Loucy (cell line): Measurements from ENCODE around the gene KLHL9.
A peak's percentile ranks its signal among the peaks of the same experiment; 100 is the strongest.

Experiments used
- H2AFZ ChIP-seq: fragments of 200-600 bp; sonication (generic); 2 replicates; pipeline ENCODE4 v1.6.0; 2016; ENCODE audit warnings: antibody characterized with exemption, mild to moderate bottlenecking, low read length, moderate library complexity
- H3F3A ChIP-seq: fragments of 200-600 bp; 2 replicates; pipeline ENCODE4 v1.6.0; 2016; ENCODE audit warnings: antibody characterized with exemption, low read depth, mild to moderate bottlenecking
- H3K27me3 ChIP-seq: fragments of 200-600 bp; sonication (generic); 2 replicates; pipeline ENCODE4 v1.6.1; 2014; ENCODE audit warnings: low read length, mild to moderate bottlenecking; ENCODE audit not compliant: insufficient read depth, poor library complexity, severe bottlenecking
- H3K36me3 ChIP-seq: fragments of 200-600 bp; sonication (generic); 2 replicates; pipeline ENCODE4 v1.6.1; 2016; ENCODE audit warnings: low read length; ENCODE audit not compliant: insufficient read depth
- H3K4me1 ChIP-seq: fragments of 200-600 bp; sonication (generic); 2 replicates; pipeline ENCODE4 v1.5.1; 2014; ENCODE audit warnings: low read length, mild to moderate bottlenecking; ENCODE audit not compliant: insufficient read depth, poor library complexity, severe bottlenecking
- H3K4me2 ChIP-seq: fragments of 200-600 bp; sonication (generic); 2 replicates; pipeline ENCODE4 v1.6.0; 2014; ENCODE audit warnings: antibody characterized with exemption, low read length, low read depth, mild to moderate bottlenecking; ENCODE audit not compliant: poor library complexity, severe bottlenecking
- H3K4me3 ChIP-seq: fragments of 200-600 bp; sonication (generic); 2 replicates; pipeline ENCODE4 v1.5.1; 2014; ENCODE audit warnings: low read length, mild to moderate bottlenecking, mixed read lengths; ENCODE audit not compliant: poor library complexity, severe bottlenecking
- H3K79me2 ChIP-seq: fragments of 200-600 bp; sonication (generic); 2 replicates; pipeline ENCODE4 v1.6.1; 2014; ENCODE audit warnings: low read length; ENCODE audit not compliant: insufficient read depth
- H3K9ac ChIP-seq: fragments of 200-600 bp; sonication (generic); 2 replicates; pipeline ENCODE4 v1.6.0; 2014; ENCODE audit warnings: mild to moderate bottlenecking, low read depth, low read length, moderate library complexity; ENCODE audit not compliant: poor library complexity, severe bottlenecking
- H3K9me2 ChIP-seq: fragments of 200-600 bp; sonication (generic); replicated peaks from 2 replicates; pipeline ENCODE4 v1.6.1; 2016; ENCODE audit warnings: low read depth, low read length, mixed read lengths
- H3K9me3 ChIP-seq: fragments of 200-600 bp; sonication (generic); 2 replicates; pipeline ENCODE4 v1.6.1; 2014; ENCODE audit warnings: mild to moderate bottlenecking, antibody characterized with exemption, low read length, low read depth; ENCODE audit not compliant: insufficient read depth
- H4K20me1 ChIP-seq: fragments of 200-600 bp; sonication (generic); 2 replicates; pipeline ENCODE4 v1.6.0; 2014; ENCODE audit warnings: antibody characterized with exemption, low read length, mild to moderate bottlenecking; ENCODE audit not compliant: insufficient read depth, poor library complexity, severe bottlenecking
- EZH2phosphoT487 ChIP-seq: fragments of 200-600 bp; IDR thresholded peaks from 2 replicates; pipeline ENCODE4 v1.6.1; 2018; ENCODE audit warnings: antibody characterized with exemption, mild to moderate bottlenecking, moderate library complexity, borderline replicate concordance
- TF ChIP-seq, protein P1 (sequence below): fragments of 200-600 bp; sonication (generic); conservative IDR thresholded peaks from 2 replicates; pipeline ENCODE4 v1.5.1; 2014; ENCODE audit warnings: mild to moderate bottlenecking, antibody characterized with exemption, low read length

Gene KLHL9

DNA sequence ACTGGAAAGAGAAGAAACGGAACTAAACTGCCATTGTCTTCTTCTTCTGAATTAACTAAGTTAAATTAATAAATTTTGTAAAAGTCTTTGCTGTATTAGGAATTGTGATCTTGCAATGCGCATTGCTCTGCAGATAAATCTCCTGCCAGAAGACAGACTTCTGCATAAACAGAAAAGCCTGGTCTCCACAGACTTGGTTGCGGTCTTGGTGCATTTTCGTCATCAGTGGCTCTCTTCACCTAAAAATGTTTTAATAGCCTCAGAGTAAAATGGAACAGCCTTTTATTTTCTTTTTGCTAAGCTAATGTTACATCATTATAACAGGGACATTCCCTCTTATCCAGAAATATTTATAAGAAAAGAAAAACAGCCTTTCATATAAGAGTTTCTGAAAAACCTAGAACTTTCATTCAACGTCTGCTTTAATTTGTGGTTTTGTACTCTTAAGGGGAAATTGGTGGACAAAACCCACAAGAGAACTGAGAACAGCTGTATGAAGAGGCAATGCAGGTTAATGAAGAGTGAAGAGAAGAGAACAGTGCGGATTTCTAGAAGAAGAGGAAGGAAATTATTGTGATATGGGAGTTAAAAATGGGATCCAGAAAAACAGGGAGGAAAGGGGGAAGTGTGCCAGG lies 40.2 kb downstream of the KLHL9 start:
- Histone ChIP-seq H3K27me3 (no peaks in the 10 kb centered on the region), H3K9me2 (no peaks in the 10 kb centered on the region), H3F3A (no peaks in the 10 kb centered on the region), H3K36me3 (no peaks in the 10 kb centered on the region), H3K79me2 (no peaks in the 10 kb centered on the region), H3K9me3 (no peaks in the 10 kb centered on the region), H4K20me1 (no peaks in the 10 kb centered on the region), H3K9ac (no peak overlapping the region), H3K4me1 (peaks cover 15% of the 10 kb centered on the region), H3K4me3 (peak overlapping the region; percentile 66), H3K4me2 (peak overlapping the region; percentile 67), H2AFZ (no peak overlapping the region)
- no peak for TF ChIP-seq EZH2phosphoT487
- TF ChIP-seq, protein P1, sequence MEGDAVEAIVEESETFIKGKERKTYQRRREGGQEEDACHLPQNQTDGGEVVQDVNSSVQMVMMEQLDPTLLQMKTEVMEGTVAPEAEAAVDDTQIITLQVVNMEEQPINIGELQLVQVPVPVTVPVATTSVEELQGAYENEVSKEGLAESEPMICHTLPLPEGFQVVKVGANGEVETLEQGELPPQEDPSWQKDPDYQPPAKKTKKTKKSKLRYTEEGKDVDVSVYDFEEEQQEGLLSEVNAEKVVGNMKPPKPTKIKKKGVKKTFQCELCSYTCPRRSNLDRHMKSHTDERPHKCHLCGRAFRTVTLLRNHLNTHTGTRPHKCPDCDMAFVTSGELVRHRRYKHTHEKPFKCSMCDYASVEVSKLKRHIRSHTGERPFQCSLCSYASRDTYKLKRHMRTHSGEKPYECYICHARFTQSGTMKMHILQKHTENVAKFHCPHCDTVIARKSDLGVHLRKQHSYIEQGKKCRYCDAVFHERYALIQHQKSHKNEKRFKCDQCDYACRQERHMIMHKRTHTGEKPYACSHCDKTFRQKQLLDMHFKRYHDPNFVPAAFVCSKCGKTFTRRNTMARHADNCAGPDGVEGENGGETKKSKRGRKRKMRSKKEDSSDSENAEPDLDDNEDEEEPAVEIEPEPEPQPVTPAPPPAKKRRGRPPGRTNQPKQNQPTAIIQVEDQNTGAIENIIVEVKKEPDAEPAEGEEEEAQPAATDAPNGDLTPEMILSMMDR = no peak

DNA sequence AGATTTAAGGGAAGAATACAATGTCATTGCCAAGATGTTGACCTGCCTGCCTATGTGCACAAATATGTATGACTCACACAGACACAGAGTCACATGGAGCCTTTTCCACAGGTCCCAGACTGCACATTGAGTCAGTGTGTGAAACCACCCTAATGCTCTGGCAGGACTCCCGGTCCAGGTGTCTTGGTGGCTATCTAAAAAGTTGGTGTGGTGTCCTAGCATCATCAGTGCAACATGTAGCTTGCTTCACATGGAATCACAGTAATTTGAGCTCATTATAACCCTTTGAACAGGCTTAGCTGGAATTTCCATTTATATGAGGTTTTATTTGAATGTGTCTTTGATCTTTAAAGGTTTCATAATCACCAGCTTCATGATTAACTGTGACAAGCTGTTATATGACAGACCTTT lies 40.8 kb downstream of the KLHL9 start:
- TF ChIP-seq EZH2phosphoT487 = no peak
- TF ChIP-seq, protein P1 = no peak
- Histone ChIP-seq H3K4me2 (peak overlapping the region; percentile 67), H3K4me1 (peaks cover 20% of the 10 kb centered on the region), H2AFZ (no peak overlapping the region), H3K9ac (no peak overlapping the region), H3K27me3 (no peaks in the 10 kb centered on the region), H3F3A (no peaks in the 10 kb centered on the region), H3K4me3 (peak overlapping the region; percentile 66), H3K36me3 (no peaks in the 10 kb centered on the region), H3K9me2 (no peaks in the 10 kb centered on the region), H3K79me2 (no peaks in the 10 kb centered on the region), H3K9me3 (no peaks in the 10 kb centered on the region), H4K20me1 (no peaks in the 10 kb centered on the region)

DNA sequence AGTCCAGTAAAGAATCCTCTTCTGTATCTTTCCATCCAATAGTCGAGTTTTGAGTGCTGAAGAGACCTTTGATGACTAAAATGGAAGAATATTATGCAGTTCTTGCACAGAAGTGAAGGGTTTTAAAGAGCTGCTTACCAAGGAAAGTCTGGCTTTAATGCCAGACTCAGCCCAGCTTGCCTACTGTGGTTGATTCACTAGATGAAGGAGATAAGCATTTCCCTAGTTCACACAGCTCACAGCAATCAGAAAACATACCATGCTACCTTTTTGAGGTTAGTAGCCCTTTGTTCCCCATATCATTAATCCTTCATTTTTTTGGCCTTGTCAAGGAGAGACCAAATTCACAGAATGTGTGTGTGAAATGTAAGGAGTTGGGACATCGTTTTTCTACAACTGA lies 45.4 kb downstream of the KLHL9 start:
- TF ChIP-seq, protein P1 = no peak
- TF ChIP-seq EZH2phosphoT487 = no peak
- no peaks in the 10 kb centered on the region for H3K27me3 ChIP-seq
- H2AFZ ChIP-seq = no peak overlapping the region
- H3K4me3 ChIP-seq = no peak overlapping the region
- no peaks in the 10 kb centered on the region for H3F3A ChIP-seq
- peaks cover 13% of the 10 kb centered on the region for H3K4me1 ChIP-seq
- no peaks in the 10 kb centered on the region for H3K9me3 ChIP-seq
- H3K4me2 ChIP-seq = no peak overlapping the region
- no peaks in the 10 kb centered on the region for H3K9me2 ChIP-seq
- no peaks in the 10 kb centered on the region for H3K79me2 ChIP-seq
- H3K36me3 ChIP-seq = no peaks in the 10 kb centered on the region
- no peak overlapping the region for H3K9ac ChIP-seq
- no peaks in the 10 kb centered on the region for H4K20me1 ChIP-seq
